OCI-LY1 (cell line): ENCODE results near the gene COL9A3.

Experiments used
- H2AFZ ChIP-seq: fragments of 200-600 bp; sonication (generic), shearing (Covaris generic); 2 replicates; pipeline ENCODE4 v1.6.0; 2014; ENCODE audit warnings: antibody characterized with exemption, mild to moderate bottlenecking, low read length
- H3F3A ChIP-seq: fragments of 200-600 bp; sonication (generic), shearing (Covaris generic); 2 replicates; pipeline ENCODE4 v1.6.0; 2014; ENCODE audit warnings: mild to moderate bottlenecking, antibody characterized with exemption, low read length, moderate library complexity; ENCODE audit not compliant: insufficient read depth
- H3K27ac ChIP-seq: fragments of 200-600 bp; sonication (generic); 2 replicates; pipeline ENCODE4 v1.5.1; 2014; ENCODE audit warnings: low read length, mixed run types, mild to moderate bottlenecking, low read depth; ENCODE audit not compliant: poor library complexity, severe bottlenecking
- H3K27me3 ChIP-seq: fragments of 200-600 bp; sonication (generic); 2 replicates; pipeline ENCODE4 v1.6.0; 2014; ENCODE audit warnings: antibody characterized with exemption, mild to moderate bottlenecking, low read length, moderate library complexity; ENCODE audit not compliant: insufficient read depth
- H3K36me3 ChIP-seq: fragments of 200-600 bp; sonication (generic); 2 replicates; pipeline ENCODE4 v1.6.1; 2014; ENCODE audit warnings: mild to moderate bottlenecking, antibody characterized with exemption, low read length, moderate library complexity, mixed read lengths; ENCODE audit not compliant: insufficient read depth
- H3K4me1 ChIP-seq: fragments of 200-600 bp; sonication (generic); 2 replicates; pipeline ENCODE4 v1.5.1; 2014; ENCODE audit warnings: mild to moderate bottlenecking, low read length, moderate library complexity; ENCODE audit not compliant: insufficient read depth, severe bottlenecking
- H3K4me2 ChIP-seq: fragments of 200-600 bp; sonication (generic), shearing (Covaris generic); 2 replicates; pipeline ENCODE4 v1.6.1; 2014; ENCODE audit warnings: low read length
- H3K4me3 ChIP-seq: fragments of 200-600 bp; sonication (generic); 2 replicates; pipeline ENCODE4 v1.5.1; 2014; ENCODE audit warnings: low read length, low read depth, mild to moderate bottlenecking, mixed read lengths; ENCODE audit not compliant: poor library complexity, severe bottlenecking
- H3K79me2 ChIP-seq: fragments of 200-600 bp; shearing (Covaris generic); 2 replicates; pipeline ENCODE4 v1.6.1; 2016; ENCODE audit warnings: mixed run types, low read length, mixed read lengths; ENCODE audit not compliant: insufficient read depth
- H3K9ac ChIP-seq: fragments of 200-600 bp; sonication (generic), shearing (Covaris generic); 2 replicates; pipeline ENCODE4 v1.6.1; 2014; ENCODE audit warnings: mild to moderate bottlenecking, low read length, mixed read lengths
- H3K9me2 ChIP-seq: fragments of 200-600 bp; sonication (generic), shearing (Covaris generic); 2 replicates; pipeline ENCODE4 v1.6.1; 2014; ENCODE audit warnings: low read depth, mild to moderate bottlenecking, low read length, mixed read lengths
- H3K9me3 ChIP-seq: fragments of 200-600 bp; shearing (Covaris generic); 2 replicates; pipeline ENCODE4 v1.6.1; 2014; ENCODE audit warnings: low read length, mixed read lengths
- H4K20me1 ChIP-seq: fragments of 200-600 bp; sonication (generic), shearing (Covaris generic); 2 replicates; pipeline ENCODE4 v1.6.0; 2016; ENCODE audit warnings: mild to moderate bottlenecking, low read length; ENCODE audit not compliant: insufficient read depth
- CTCF ChIP-seq: fragments of 200-600 bp; sonication (generic), shearing (Covaris generic); IDR thresholded peaks from 2 replicates; pipeline ENCODE4 v1.5.1; 2017; ENCODE audit warnings: mild to moderate bottlenecking, antibody characterized with exemption, low read length, moderate library complexity, mixed read lengths
- EZH2 ChIP-seq: fragments of 200-600 bp; sonication (generic), shearing (Covaris generic); IDR thresholded peaks from 2 replicates; pipeline ENCODE4 v1.8.0; 2017; ENCODE audit warnings: borderline replicate concordance, mixed run types, mild to moderate bottlenecking, antibody characterized with exemption, low read length, moderate library complexity, mixed read lengths

COL9A3 gene

GRCh38 chr20:62782149-62782892 is 34.5 kb upstream of the COL9A3 start:
- no peaks in the 10 kb centered on the region for H3K9me3 ChIP-seq
- H3K27me3 ChIP-seq: no peaks in the 10 kb centered on the region
- H4K20me1 ChIP-seq: no peaks in the 10 kb centered on the region
- no peak overlapping the region for H3K27ac ChIP-seq
- no peak overlapping the region for H3K9ac ChIP-seq
- H2AFZ ChIP-seq: no peak overlapping the region
- H3K36me3 ChIP-seq: no peaks in the 10 kb centered on the region
- H3K4me2 ChIP-seq: no peak overlapping the region
- peaks cover under 1% of the 10 kb centered on the region for H3K4me1 ChIP-seq
- H3K79me2 ChIP-seq: no peaks in the 10 kb centered on the region
- H3F3A ChIP-seq: no peaks in the 10 kb centered on the region
- H3K9me2 ChIP-seq: no peaks in the 10 kb centered on the region
- no peak overlapping the region for H3K4me3 ChIP-seq
- peak; percentile 41; the same call in 1 of the 2 replicates for TF ChIP-seq CTCF
- TF ChIP-seq EZH2: no peak

- Histone ChIP-seq H3F3A (no peaks in the 10 kb centered on the region), H3K79me2 (no peaks in the 10 kb centered on the region), H3K4me3 (no peak overlapping the region), H2AFZ (no peak overlapping the region), H3K36me3 (no peaks in the 10 kb centered on the region), H3K9ac (no peak overlapping the region), H3K9me3 (no peaks in the 10 kb centered on the region), H3K27me3 (no peaks in the 10 kb centered on the region), H3K9me2 (no peaks in the 10 kb centered on the region), H3K27ac (no peak overlapping the region), H4K20me1 (no peaks in the 10 kb centered on the region), H3K4me2 (no peak overlapping the region), H3K4me1 (no peaks in the 10 kb centered on the region)
- TF ChIP-seq CTCF (no peak), EZH2 (no peak)
These were observed 34.0 kb upstream of the COL9A3 start for GRCh38 chr20:62782893-62783278.

- Histone ChIP-seq H3K9ac (no peak overlapping the region), H3K36me3 (no peaks in the 10 kb centered on the region), H4K20me1 (no peaks in the 10 kb centered on the region), H3K4me2 (no peak overlapping the region), H3K9me2 (no peaks in the 10 kb centered on the region), H3F3A (no peaks in the 10 kb centered on the region), H2AFZ (no peak overlapping the region), H3K27ac (no peak overlapping the region), H3K4me1 (no peaks in the 10 kb centered on the region), H3K9me3 (no peaks in the 10 kb centered on the region), H3K27me3 (0 out of 2 replicates have a peak, but pooled peaks cover 8% of the 10 kb centered on the region), H3K79me2 (no peaks in the 10 kb centered on the region), H3K4me3 (no peak overlapping the region)
- TF ChIP-seq CTCF (no peak), EZH2 (no peak)
These were observed 32.4 kb upstream of the COL9A3 start for GRCh38 chr20:62784497-62784896.
